ENCODE measurements around the gene C1orf21. TPM values are rescaled to one million over a fixed set of nuclear protein-coding genes. Genes with fewer than 3 reads are reported as not detected.
A peak's percentile ranks its signal among the peaks of the same experiment; 100 is the strongest.

The C1orf21 gene
- total RNA-seq, 1 experiment from 2014 or later, result 28.5 TPM

DNA sequence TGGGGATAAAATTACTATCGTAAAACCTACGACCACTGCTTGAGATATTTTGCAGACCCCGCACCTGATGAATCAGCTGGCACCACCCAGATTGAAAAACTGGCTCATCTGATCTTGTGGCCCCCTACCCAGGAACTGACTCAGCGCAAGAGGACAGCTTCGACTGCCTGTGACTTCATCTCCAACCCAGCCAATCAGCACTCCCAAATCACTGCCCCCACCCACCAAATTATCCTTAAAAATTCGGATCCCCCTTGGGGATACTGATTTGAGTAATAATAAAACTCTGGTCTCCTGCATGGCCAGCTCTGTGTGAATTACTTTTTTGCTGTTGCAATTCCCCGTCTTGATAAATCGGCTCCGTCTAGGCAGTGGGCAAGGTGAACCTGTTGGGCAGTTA, 286.5 kb downstream of the C1orf21 start:
- TF ChIP-seq, protein P1, sequence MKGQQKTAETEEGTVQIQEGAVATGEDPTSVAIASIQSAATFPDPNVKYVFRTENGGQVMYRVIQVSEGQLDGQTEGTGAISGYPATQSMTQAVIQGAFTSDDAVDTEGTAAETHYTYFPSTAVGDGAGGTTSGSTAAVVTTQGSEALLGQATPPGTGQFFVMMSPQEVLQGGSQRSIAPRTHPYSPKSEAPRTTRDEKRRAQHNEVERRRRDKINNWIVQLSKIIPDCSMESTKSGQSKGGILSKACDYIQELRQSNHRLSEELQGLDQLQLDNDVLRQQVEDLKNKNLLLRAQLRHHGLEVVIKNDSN (CRISPR knock-in tag; IDR thresholded peaks at IDR 0.05), result no peak
- TF ChIP-seq, protein P2, sequence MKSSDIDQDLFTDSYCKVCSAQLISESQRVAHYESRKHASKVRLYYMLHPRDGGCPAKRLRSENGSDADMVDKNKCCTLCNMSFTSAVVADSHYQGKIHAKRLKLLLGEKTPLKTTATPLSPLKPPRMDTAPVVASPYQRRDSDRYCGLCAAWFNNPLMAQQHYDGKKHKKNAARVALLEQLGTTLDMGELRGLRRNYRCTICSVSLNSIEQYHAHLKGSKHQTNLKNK (CRISPR knock-in tag; IDR thresholded peaks at IDR 0.05), result no peak
- TF ChIP-seq GABPB1 (CRISPR knock-in tag; IDR thresholded peaks at IDR 0.05), result no peak
- TF ChIP-seq, protein P3, sequence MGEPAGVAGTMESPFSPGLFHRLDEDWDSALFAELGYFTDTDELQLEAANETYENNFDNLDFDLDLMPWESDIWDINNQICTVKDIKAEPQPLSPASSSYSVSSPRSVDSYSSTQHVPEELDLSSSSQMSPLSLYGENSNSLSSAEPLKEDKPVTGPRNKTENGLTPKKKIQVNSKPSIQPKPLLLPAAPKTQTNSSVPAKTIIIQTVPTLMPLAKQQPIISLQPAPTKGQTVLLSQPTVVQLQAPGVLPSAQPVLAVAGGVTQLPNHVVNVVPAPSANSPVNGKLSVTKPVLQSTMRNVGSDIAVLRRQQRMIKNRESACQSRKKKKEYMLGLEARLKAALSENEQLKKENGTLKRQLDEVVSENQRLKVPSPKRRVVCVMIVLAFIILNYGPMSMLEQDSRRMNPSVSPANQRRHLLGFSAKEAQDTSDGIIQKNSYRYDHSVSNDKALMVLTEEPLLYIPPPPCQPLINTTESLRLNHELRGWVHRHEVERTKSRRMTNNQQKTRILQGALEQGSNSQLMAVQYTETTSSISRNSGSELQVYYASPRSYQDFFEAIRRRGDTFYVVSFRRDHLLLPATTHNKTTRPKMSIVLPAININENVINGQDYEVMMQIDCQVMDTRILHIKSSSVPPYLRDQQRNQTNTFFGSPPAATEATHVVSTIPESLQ (CRISPR knock-in tag; IDR thresholded peaks at IDR 0.05), result no peak
- POLR2A ChIA-PET, result interaction anchor here (0.6 kb wide), 1 partner anchor 1885 kb away, joined by 3 read pairs; no protein-coding TSS in a partner anchor
- Mint-ChIP-seq H3K4me1 (peaks cover 56% of the 10 kb centered on the region), H3K4me3 (no peak overlapping the region), H3K27ac (no peak overlapping the region), H3K27me3 (ENCODE audit: low read depth) (no peaks in the 10 kb centered on the region), H3K9me3 (no peaks in the 10 kb centered on the region), H3K36me3 (no peaks in the 10 kb centered on the region)
- ATAC-seq, result peak; percentile 63
- DNase-seq (ENCODE audit: low spot score), result no peak
- CTCF ChIA-PET, result interaction anchor here (1.4 to 2.9 kb wide), 3 partner anchors 9 to 19 kb away, joined by 4 to 36 read pairs (median 5); no protein-coding TSS in a partner anchor

DNA sequence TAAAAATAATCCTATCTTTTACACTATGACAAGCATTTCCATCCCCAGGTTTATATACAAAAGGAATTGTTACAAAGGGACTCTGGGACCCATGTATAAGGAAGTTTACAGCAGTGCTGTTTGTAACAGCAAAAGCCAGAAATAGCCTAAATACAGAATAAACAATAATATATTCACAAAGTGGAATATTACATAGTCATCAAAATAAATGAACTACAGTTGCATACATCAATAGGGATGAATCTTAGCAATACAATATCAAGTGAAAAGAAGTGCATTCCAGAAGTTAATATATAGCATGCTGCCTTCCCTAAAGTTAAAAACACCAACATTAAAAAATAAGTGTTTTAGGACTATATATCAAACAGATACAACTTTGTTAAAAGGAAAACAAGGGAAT, 290.5 kb downstream of the C1orf21 start:
- no peak overlapping the region for H3K4me3 Mint-ChIP-seq
- no peak for DNase-seq (ENCODE audit: low spot score)
- ATAC-seq, result no peak
- ChIA-PET CTCF (interaction anchor here (0.8 to 4.6 kb wide), 2 partner anchors 13 to 15 kb away, joined by 3 to 31 read pairs; no protein-coding TSS in a partner anchor), POLR2A (no interaction called here)
- H3K36me3 Mint-ChIP-seq, result peaks cover 14% of the 10 kb centered on the region
- H3K27me3 Mint-ChIP-seq (ENCODE audit: low read depth), result peaks cover 2% of the 10 kb centered on the region; the same call in 1 of the 2 replicates
- TF ChIP-seq, protein P4, sequence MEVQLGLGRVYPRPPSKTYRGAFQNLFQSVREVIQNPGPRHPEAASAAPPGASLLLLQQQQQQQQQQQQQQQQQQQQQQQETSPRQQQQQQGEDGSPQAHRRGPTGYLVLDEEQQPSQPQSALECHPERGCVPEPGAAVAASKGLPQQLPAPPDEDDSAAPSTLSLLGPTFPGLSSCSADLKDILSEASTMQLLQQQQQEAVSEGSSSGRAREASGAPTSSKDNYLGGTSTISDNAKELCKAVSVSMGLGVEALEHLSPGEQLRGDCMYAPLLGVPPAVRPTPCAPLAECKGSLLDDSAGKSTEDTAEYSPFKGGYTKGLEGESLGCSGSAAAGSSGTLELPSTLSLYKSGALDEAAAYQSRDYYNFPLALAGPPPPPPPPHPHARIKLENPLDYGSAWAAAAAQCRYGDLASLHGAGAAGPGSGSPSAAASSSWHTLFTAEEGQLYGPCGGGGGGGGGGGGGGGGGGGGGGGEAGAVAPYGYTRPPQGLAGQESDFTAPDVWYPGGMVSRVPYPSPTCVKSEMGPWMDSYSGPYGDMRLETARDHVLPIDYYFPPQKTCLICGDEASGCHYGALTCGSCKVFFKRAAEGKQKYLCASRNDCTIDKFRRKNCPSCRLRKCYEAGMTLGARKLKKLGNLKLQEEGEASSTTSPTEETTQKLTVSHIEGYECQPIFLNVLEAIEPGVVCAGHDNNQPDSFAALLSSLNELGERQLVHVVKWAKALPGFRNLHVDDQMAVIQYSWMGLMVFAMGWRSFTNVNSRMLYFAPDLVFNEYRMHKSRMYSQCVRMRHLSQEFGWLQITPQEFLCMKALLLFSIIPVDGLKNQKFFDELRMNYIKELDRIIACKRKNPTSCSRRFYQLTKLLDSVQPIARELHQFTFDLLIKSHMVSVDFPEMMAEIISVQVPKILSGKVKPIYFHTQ (CRISPR knock-in tag; IDR thresholded peaks at IDR 0.05), result no peak
- TF ChIP-seq GABPB1 (CRISPR knock-in tag; IDR thresholded peaks at IDR 0.05) (no peak), NFE2L1 (CRISPR knock-in tag; IDR thresholded peaks at IDR 0.05) (no peak), CBFB (CRISPR knock-in tag; IDR thresholded peaks at IDR 0.05; ENCODE audit: low read depth) (no peak), ELF4 (CRISPR knock-in tag; IDR thresholded peaks at IDR 0.05; ENCODE audit: low read depth) (no peak), MXD4 (CRISPR knock-in tag; IDR thresholded peaks at IDR 0.05; ENCODE audit: borderline replicate concordance) (no peak), ZNF138 (CRISPR knock-in tag; conservative IDR thresholded peaks at IDR 0.05) (no peak), JUN (CRISPR knock-in tag; IDR thresholded peaks at IDR 0.05) (no peak), RELA (CRISPR knock-in tag; IDR thresholded peaks at IDR 0.05; ENCODE audit: borderline replicate concordance) (no peak), CREB1 (CRISPR knock-in tag; IDR thresholded peaks at IDR 0.05) (no peak)
- TF ChIP-seq, protein P5, sequence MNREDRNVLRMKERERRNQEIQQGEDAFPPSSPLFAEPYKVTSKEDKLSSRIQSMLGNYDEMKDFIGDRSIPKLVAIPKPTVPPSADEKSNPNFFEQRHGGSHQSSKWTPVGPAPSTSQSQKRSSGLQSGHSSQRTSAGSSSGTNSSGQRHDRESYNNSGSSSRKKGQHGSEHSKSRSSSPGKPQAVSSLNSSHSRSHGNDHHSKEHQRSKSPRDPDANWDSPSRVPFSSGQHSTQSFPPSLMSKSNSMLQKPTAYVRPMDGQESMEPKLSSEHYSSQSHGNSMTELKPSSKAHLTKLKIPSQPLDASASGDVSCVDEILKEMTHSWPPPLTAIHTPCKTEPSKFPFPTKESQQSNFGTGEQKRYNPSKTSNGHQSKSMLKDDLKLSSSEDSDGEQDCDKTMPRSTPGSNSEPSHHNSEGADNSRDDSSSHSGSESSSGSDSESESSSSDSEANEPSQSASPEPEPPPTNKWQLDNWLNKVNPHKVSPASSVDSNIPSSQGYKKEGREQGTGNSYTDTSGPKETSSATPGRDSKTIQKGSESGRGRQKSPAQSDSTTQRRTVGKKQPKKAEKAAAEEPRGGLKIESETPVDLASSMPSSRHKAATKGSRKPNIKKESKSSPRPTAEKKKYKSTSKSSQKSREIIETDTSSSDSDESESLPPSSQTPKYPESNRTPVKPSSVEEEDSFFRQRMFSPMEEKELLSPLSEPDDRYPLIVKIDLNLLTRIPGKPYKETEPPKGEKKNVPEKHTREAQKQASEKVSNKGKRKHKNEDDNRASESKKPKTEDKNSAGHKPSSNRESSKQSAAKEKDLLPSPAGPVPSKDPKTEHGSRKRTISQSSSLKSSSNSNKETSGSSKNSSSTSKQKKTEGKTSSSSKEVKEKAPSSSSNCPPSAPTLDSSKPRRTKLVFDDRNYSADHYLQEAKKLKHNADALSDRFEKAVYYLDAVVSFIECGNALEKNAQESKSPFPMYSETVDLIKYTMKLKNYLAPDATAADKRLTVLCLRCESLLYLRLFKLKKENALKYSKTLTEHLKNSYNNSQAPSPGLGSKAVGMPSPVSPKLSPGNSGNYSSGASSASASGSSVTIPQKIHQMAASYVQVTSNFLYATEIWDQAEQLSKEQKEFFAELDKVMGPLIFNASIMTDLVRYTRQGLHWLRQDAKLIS (CRISPR knock-in tag; IDR thresholded peaks at IDR 0.05; ENCODE audit: borderline replicate concordance), result no peak
- TF ChIP-seq, protein P6, sequence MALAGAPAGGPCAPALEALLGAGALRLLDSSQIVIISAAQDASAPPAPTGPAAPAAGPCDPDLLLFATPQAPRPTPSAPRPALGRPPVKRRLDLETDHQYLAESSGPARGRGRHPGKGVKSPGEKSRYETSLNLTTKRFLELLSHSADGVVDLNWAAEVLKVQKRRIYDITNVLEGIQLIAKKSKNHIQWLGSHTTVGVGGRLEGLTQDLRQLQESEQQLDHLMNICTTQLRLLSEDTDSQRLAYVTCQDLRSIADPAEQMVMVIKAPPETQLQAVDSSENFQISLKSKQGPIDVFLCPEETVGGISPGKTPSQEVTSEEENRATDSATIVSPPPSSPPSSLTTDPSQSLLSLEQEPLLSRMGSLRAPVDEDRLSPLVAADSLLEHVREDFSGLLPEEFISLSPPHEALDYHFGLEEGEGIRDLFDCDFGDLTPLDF (CRISPR knock-in tag; IDR thresholded peaks at IDR 0.05), result no peak
- TF ChIP-seq, protein P7, sequence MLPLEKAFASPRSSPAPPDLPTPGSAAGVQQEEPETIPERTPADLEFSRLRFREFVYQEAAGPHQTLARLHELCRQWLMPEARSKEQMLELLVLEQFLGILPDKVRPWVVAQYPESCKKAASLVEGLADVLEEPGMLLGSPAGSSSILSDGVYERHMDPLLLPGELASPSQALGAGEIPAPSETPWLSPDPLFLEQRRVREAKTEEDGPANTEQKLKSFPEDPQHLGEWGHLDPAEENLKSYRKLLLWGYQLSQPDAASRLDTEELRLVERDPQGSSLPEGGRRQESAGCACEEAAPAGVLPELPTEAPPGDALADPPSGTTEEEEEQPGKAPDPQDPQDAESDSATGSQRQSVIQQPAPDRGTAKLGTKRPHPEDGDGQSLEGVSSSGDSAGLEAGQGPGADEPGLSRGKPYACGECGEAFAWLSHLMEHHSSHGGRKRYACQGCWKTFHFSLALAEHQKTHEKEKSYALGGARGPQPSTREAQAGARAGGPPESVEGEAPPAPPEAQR (CRISPR knock-in tag; IDR thresholded peaks at IDR 0.05), result no peak
- TF ChIP-seq, protein P8, sequence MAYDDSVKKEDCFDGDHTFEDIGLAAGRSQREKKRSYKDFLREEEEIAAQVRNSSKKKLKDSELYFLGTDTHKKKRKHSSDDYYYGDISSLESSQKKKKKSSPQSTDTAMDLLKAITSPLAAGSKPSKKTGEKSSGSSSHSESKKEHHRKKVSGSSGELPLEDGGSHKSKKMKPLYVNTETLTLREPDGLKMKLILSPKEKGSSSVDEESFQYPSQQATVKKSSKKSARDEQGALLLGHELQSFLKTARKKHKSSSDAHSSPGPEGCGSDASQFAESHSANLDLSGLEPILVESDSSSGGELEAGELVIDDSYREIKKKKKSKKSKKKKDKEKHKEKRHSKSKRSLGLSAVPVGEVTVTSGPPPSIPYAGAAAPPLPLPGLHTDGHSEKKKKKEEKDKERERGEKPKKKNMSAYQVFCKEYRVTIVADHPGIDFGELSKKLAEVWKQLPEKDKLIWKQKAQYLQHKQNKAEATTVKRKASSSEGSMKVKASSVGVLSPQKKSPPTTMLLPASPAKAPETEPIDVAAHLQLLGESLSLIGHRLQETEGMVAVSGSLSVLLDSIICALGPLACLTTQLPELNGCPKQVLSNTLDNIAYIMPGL (CRISPR knock-in tag; IDR thresholded peaks at IDR 0.05), result no peak
- peaks cover 24% of the 10 kb centered on the region for H3K9me3 Mint-ChIP-seq
- no peak overlapping the region for H3K27ac Mint-ChIP-seq
- H3K4me1 Mint-ChIP-seq, result peaks cover 17% of the 10 kb centered on the region

Data from WTC11 (cell line).